NCI-H82 (cell line): ENCODE data around the gene CTIF.
A peak's percentile ranks its signal among the peaks of the same experiment; 100 is the strongest.

Source experiments
- DNase-seq: peaks from one replicate; lab custom pipeline; 2025; lab: John Stamatoyannopoulos, UW

The CTIF gene

GRCh38 chr18:48901145-48902022 lies 362.6 kb downstream of the CTIF start:
- DNase-seq = no peak

- DNase-seq = peak; percentile 59
Observed at GRCh38 chr18:48902023-48902855, 363.4 kb downstream of the CTIF start.

- DNase-seq = no peak
Observed at GRCh38 chr18:48902856-48903601, 364.2 kb downstream of the CTIF start.

- DNase-seq = no peak
Observed at GRCh38 chr18:48904091-48904490, 365.3 kb downstream of the CTIF start.

GRCh38 chr18:48904847-48905394 lies 366.1 kb downstream of the CTIF start:
- DNase-seq = no peak

GRCh38 chr18:48905513-48905912 lies 366.7 kb downstream of the CTIF start:
- DNase-seq = no peak

- DNase-seq = no peak
Observed at GRCh38 chr18:48908916-48909315, 370.1 kb downstream of the CTIF start.

- DNase-seq = no peak
Observed at GRCh38 chr18:48909721-48910120, 370.9 kb downstream of the CTIF start.

GRCh38 chr18:48910972-48911545 lies 372.2 kb downstream of the CTIF start:
- no peak for DNase-seq
